K562 (cell line): ENCODE results near the gene CRELD2. TPM values are rescaled to one million over a fixed set of nuclear protein-coding genes. Genes with fewer than 3 reads are reported as not detected.

Source experiments
- ATAC-seq: fragments of 200-7000 bp; cut with Tn5 transposase; 3 replicates; pipeline ENCODE4 v1.9.1; 2020; ENCODE audit warnings: moderate library complexity
- BruUV-seq: library from RNA; stranded (reverse); fragments of 400-500 nt; replicated peaks from 2 replicates; lab custom pipeline; 2021; lab: Mats Ljungman, UMichigan
- CTCF ChIA-PET: fragments of 300-600 bp; formaldehyde crosslinking; extraction: SDS; loops from one replicate; lab custom pipeline; 2021; ENCODE audit warnings: low intra/inter-chr PET ratio; lab: Yijun Ruan, JAX
- POLR2A ChIA-PET: fragments of 300-600, 350-650 bp; sonication (Branson Sonifier 250); formaldehyde crosslinking; extraction: SDS; loops from one replicate; lab custom pipeline; 2021; ENCODE audit warnings: antibody characterized with exemption, inconsistent platforms; lab: Yijun Ruan, JAX
- DNase-seq, 4 experiments: peaks; one replicate each; pipeline versions ENCODE4 v3.0.0 to v3.0.0-alpha.2; 2011 to 2018; ENCODE audit warnings: low spot score in 3 of 4, mixed read lengths in 3 of 4; ENCODE audit errors: extremely low read depth in 1 of 4
- FAIRE-seq: peaks from 2 replicates; lab custom pipeline; 2011; peaks lifted over from hg19 to GRCh38; lab: Jason Lieb, UNC
- H2AFZ ChIP-seq: 2 replicates; pipeline ENCODE4 v1.6.0; 2011; ENCODE audit warnings: low read depth, low read length, control low read depth, inconsistent platforms
- H3K27ac ChIP-seq: fragments of 200-600 bp; 3 replicates; pipeline ENCODE4 v1.8.0; 2011; ENCODE audit warnings: low read depth, mild to moderate bottlenecking, control low read depth, inconsistent platforms, low read length, moderate library complexity, mixed read lengths; ENCODE audit errors: extremely low read depth
- H3K27me3 ChIP-seq, 2 experiments: fragments of 300-600 bp in 1 of 2; 2 replicates in 1 of 2; 3 replicates in 1 of 2; pipeline versions ENCODE4 v1.6.0 to v1.8.0; 2011; ENCODE audit warnings: inconsistent platforms in 2 of 2, low read length in 2 of 2, mild to moderate bottlenecking in 1 of 2, mixed read lengths in 1 of 2, moderate library complexity in 1 of 2; ENCODE audit not compliant: control insufficient read depth in 2 of 2, insufficient read depth in 2 of 2
- H3K36me3 ChIP-seq: fragments of 300-600 bp; 3 replicates; pipeline ENCODE4 v1.8.0; 2011; ENCODE audit warnings: mild to moderate bottlenecking, low read length, inconsistent platforms; ENCODE audit not compliant: control insufficient read depth, insufficient read depth
- H3K4me1 ChIP-seq, 2 experiments: fragments of 200-600 bp in 1 of 2; replicated peaks in 1 of 2; 2 replicates in 1 of 2; 3 replicates in 1 of 2; pipeline versions ENCODE4 v1.5.1 to v1.8.0; 2011; ENCODE audit warnings: inconsistent platforms in 2 of 2, low read length in 2 of 2, mild to moderate bottlenecking in 1 of 2, mixed read lengths in 1 of 2, moderate library complexity in 1 of 2; ENCODE audit not compliant: control insufficient read depth in 2 of 2, insufficient read depth in 2 of 2
- H3K4me2 ChIP-seq: 2 replicates; pipeline ENCODE4 v1.6.1; 2011; ENCODE audit warnings: low read length, control low read depth, inconsistent platforms, mixed read lengths; ENCODE audit not compliant: insufficient read depth
- H3K4me3 ChIP-seq: fragments of 200-600 bp; sonication (generic), shearing (Covaris generic); 2 replicates; pipeline ENCODE4 v1.5.1; 2016; ENCODE audit warnings: control low read depth, inconsistent platforms
- H3K79me2 ChIP-seq: fragments of 200-600 bp; 3 replicates; pipeline ENCODE4 v1.8.0; 2011; ENCODE audit warnings: low read length, inconsistent platforms; ENCODE audit not compliant: control insufficient read depth, insufficient read depth
- H3K9ac ChIP-seq, 2 experiments: 2 replicates each; pipeline versions ENCODE4 v1.6.0 to v1.6.1; 2011; ENCODE audit warnings: low read depth in 2 of 2, low read length in 2 of 2, control low read depth in 1 of 2, inconsistent platforms in 1 of 2, mild to moderate bottlenecking in 1 of 2, mixed read lengths in 1 of 2; ENCODE audit not compliant: insufficient read depth in 1 of 2
- H3K9me1 ChIP-seq: one replicate; pipeline ENCODE4 v1.6.0; 2011; ENCODE audit warnings: inconsistent platforms, mild to moderate bottlenecking, low read length, moderate library complexity; ENCODE audit not compliant: control insufficient read depth, insufficient read depth
- H3K9me3 ChIP-seq: replicated peaks from 2 replicates; pipeline ENCODE4 v1.5.1; 2011; ENCODE audit warnings: low read depth, low read length, inconsistent platforms; ENCODE audit not compliant: control insufficient read depth, insufficient read depth
- H4K20me1 ChIP-seq: replicated peaks from 2 replicates; pipeline ENCODE4 v1.6.1; 2011; ENCODE audit warnings: low read length, inconsistent platforms, mixed read lengths; ENCODE audit not compliant: control insufficient read depth, insufficient read depth
- KAT8 ChIP-seq: fragments of 450-650 bp; IDR thresholded peaks from 2 replicates; pipeline ENCODE4 v1.6.1; 2016; ENCODE audit warnings: low read depth, mild to moderate bottlenecking
- WGBS: fragments of 100-300 bp; shearing (Covaris generic); methylation state at CpG from one replicate; pipeline ENCODE4 v1.1.6; 2016; ENCODE audit warnings: low coverage, mixed read lengths; ENCODE audit not compliant: insufficient coverage; ENCODE audit errors: missing lambda C conversion rate; 5-methylcytosine and 5-hydroxymethylcytosine counted together
- in situ Hi-C: fragments of 300-500 bp; cut with MboI; formaldehyde crosslinking; loops from 4 replicates; pipeline ENCODE4 v1.15.0; 2018; ENCODE audit warnings: inconsistent platforms, mixed read lengths
- intact Hi-C: fragments of 100-400 bp; cut with micrococcal nuclease; formaldehyde crosslinking; loops from 2 replicates; pipeline ENCODE4 v1.14.2; 2022
- polyA plus RNA-seq, 8 experiments: library from polyadenylated mRNA; depleted of rRNA in 4 of 8; stranded (reverse) in 5 of 8; unstranded in 3 of 8; fragments of >200 nt; fragmentation: Nextera tagmentation in 2 of 8; fragmentation: Illumina TruSeq in 1 of 8; extraction: Ambion mirVana in 2 of 8; extraction: Trizol in 1 of 8; gene quantifications; 2 replicates each; pipeline versions ENCODE4 v1.2.1 to v1.2.3, GENCODE V29; 2011 to 2014; ENCODE audit warnings: inconsistent platforms in 1 of 8, missing spikeins in 1 of 8
- total RNA-seq, 7 experiments: library from RNA; depleted of rRNA in 6 of 7; stranded (reverse); fragments of >200 nt in 6 of 7; fragmentation: Illumina TruSeq in 2 of 7; extraction: Trizol in 2 of 7; gene quantifications; 2 replicates each; pipeline versions ENCODE4 v1.2.1 to v1.2.3, GENCODE V29; 2011 to 2021; ENCODE audit warnings: low replicate concordance in 1 of 7
- TF ChIP-seq, protein P1 (sequence below): fragments of 200-800 bp; sonication (Bioruptor generic); IDR thresholded peaks from 2 replicates; pipeline ENCODE4 v1.6.1; 2016; ENCODE audit warnings: missing genetic modification characterization, missing compliant biosample characterization

Gene CRELD2
- total and polyA plus RNA-seq, 9 of the 15 experiments (the other 6 are each of a cell fraction or from before 2014, with no cell fraction given) = 0.96 to 25.3 (median 8.8) TPM

DNA sequence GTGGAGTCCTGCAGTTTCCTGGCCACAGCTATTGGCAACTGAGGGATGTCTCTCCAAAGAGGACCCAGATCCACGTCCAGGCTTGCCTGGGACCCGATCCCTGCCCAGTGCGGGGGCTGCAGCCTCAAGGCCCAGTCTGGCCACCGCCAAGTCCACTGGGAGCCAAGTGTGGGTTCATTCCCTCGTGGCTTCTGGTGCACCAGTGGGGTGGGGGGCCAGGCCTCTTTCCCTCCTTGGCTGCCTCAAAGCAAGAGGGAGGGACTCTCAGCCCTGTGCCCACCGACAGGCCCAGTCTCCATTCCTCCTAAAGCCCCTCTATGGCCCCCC, 28.8 kb downstream of the CRELD2 start:
- CTCF ChIA-PET = no interaction called here
- no peak overlapping the region for H3K4me3 ChIP-seq
- 0 out of 2 replicates have a peak overlapping the region, but pooled peaks have one; percentile 74 for H2AFZ ChIP-seq
- H3K9me3 ChIP-seq = no peaks in the 10 kb centered on the region
- no peak for ATAC-seq
- in situ Hi-C loops (no loop called here), intact Hi-C loops (no loop called here)
- H3K27me3 ChIP-seq = no peaks in the 10 kb centered on the region
- no TSS peak for BruUV-seq
- FAIRE-seq = no peak
- peak overlapping the region in 1 of 2 experiments; percentile 81; a peak in 2 of 4 replicates for H3K9ac ChIP-seq
- H3K4me2 ChIP-seq = no peak overlapping the region
- H3K36me3 ChIP-seq = no peaks in the 10 kb centered on the region
- POLR2A ChIA-PET = interaction anchor here (0.5 to 1.6 kb wide), 5 partner anchors 12 to 380 kb away, joined by 3 to 9 read pairs (median 3); partner anchors contain the start of gene PIM3
- no peak for DNase-seq
- no peaks in the 10 kb centered on the region for H4K20me1 ChIP-seq
- H3K9me1 ChIP-seq = no peaks in the 10 kb centered on the region
- WGBS = 65% methylated on average over 5 of the region's 6 CpGs
- H3K4me1 ChIP-seq = peaks cover 8 to 89% of the 10 kb centered on the region in 2 experiments; a peak in 3 of 5 replicates
- H3K27ac ChIP-seq = no peak overlapping the region
- H3K79me2 ChIP-seq = no peaks in the 10 kb centered on the region
- TF ChIP-seq, protein P1, sequence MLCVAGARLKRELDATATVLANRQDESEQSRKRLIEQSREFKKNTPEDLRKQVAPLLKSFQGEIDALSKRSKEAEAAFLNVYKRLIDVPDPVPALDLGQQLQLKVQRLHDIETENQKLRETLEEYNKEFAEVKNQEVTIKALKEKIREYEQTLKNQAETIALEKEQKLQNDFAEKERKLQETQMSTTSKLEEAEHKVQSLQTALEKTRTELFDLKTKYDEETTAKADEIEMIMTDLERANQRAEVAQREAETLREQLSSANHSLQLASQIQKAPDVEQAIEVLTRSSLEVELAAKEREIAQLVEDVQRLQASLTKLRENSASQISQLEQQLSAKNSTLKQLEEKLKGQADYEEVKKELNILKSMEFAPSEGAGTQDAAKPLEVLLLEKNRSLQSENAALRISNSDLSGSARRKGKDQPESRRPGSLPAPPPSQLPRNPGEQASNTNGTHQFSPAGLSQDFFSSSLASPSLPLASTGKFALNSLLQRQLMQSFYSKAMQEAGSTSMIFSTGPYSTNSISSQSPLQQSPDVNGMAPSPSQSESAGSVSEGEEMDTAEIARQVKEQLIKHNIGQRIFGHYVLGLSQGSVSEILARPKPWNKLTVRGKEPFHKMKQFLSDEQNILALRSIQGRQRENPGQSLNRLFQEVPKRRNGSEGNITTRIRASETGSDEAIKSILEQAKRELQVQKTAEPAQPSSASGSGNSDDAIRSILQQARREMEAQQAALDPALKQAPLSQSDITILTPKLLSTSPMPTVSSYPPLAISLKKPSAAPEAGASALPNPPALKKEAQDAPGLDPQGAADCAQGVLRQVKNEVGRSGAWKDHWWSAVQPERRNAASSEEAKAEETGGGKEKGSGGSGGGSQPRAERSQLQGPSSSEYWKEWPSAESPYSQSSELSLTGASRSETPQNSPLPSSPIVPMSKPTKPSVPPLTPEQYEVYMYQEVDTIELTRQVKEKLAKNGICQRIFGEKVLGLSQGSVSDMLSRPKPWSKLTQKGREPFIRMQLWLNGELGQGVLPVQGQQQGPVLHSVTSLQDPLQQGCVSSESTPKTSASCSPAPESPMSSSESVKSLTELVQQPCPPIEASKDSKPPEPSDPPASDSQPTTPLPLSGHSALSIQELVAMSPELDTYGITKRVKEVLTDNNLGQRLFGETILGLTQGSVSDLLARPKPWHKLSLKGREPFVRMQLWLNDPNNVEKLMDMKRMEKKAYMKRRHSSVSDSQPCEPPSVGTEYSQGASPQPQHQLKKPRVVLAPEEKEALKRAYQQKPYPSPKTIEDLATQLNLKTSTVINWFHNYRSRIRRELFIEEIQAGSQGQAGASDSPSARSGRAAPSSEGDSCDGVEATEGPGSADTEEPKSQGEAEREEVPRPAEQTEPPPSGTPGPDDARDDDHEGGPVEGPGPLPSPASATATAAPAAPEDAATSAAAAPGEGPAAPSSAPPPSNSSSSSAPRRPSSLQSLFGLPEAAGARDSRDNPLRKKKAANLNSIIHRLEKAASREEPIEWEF = no peak
- TF ChIP-seq KAT8 = no peak
